Stimulated activated CD8-positive, alpha-beta memory T cell treated with anti-CD3 and anti-CD28 coated beads, Interleukin-12 subunit alpha, Interleukin-12 subunit beta, amount 100 ng/mL, for 4 hours (primary cell): ENCODE results near the gene ADAM12.
"Not testable (repeated sequence)": the region's sequence is repeated elsewhere in the genome, so short reads cannot be mapped to it uniquely, and the experiment has no call there.

Source experiments
- DNase-seq: peaks from one replicate; pipeline ENCODE4 v3.0.0-alpha.2; 2020; ENCODE audit warnings: low read depth

ADAM12 gene

DNA sequence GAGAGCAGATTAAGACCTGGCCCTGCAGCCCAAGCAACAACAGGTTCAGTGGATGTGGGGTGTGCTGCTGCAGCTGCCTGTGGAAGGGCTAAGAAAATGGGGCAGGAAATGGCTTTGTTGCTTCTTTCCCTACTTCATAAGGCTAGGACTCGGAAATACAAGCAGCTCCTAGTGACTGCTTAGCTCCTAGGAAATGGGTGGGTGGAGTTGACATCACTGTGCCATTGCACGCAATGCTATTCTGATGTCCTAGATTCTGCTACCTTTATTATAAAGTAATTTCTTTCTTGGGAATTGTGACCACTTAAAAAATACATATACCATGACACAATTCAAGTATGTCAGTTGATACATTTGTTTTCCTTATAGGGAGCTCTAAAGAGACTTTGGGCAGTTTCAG lies 336.1 kb downstream of the ADAM12 start:
- no peak for DNase-seq

DNA sequence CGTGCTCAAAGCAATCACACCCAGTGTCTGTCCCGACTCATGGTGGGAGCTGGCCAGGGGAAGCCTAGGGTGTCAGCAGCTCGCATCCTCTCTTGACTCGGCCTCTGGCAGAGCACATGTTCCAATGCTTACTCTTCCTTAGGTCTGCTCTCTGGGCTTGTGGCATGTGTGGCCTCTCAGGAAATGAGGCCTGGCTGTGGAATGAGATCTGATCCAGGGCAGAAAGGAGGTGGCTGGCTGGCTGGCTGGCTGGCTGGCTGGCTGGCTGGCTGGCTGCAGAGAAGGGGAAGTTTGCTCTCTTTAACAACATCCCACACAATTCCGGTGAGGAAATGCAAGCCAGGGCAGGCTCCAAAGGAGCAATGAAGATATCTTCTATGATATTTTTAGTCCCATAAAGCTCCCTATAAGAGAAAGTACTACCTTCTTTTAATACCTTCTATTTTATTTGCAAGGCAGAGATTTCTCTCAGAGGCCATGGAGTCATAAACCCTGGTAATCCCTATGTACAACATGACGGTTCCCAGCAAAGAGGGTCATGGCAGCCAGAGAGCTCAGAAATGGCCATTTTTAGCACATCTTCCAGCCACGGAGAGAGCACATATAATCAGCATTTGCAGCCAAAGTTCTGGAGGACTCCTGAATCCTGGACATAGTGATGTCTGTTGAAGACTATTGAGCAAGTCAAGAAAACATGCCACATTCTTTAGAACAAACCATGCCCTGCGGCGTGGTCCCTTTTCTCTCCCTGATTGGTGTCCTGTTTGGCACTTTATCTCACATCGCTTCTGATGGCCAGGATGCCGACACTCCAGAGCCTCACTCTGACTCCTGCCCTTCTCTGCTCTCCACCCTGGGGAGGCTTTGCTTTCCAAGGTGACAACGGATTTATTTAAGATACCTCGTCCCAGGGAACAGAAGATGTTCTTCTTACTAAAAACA lies 338.2 kb downstream of the ADAM12 start:
- no peak for DNase-seq

- not testable (repeated sequence) for DNase-seq
Observed at GRCh38 chr10:126047749-126048148, 340.5 kb downstream of the ADAM12 start.

DNA sequence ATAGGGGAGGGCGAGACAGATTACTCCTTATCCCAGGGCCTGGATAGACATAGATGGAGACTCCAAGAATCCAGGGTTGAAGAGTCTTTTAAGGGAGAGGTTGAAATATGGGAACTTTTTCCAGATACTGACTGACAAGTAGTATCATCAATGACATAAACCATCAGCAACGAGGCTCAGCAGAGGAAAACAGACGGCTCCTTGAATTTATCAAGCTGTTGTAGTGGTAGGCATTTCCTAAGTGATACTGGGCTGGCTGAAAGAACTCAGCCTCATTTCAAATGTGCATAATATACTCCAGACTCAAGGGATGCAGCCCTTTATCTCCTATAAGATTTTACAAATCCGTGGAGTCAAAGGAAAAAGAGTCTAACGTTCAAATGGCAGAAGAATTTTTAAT lies 341.4 kb downstream of the ADAM12 start:
- DNase-seq, result no peak

DNA sequence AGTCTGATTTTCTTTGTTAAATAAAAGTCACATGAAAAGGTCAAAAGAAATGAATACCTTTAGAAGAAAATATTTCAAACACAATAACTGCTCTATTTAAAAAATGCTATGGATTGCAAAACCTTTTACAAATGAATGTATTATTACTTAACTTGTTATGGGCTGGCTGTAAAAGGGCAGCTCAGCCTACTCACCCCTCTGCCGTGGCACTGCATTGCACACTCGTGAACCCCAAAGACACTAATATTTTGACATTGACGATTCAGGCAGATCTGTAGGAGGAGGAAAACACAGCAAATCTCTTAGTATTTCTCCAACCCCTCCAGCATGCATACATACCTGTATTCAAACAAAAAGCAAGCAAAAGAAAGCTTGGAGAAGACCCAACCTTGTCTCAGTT lies 342.4 kb downstream of the ADAM12 start:
- no peak for DNase-seq

DNA sequence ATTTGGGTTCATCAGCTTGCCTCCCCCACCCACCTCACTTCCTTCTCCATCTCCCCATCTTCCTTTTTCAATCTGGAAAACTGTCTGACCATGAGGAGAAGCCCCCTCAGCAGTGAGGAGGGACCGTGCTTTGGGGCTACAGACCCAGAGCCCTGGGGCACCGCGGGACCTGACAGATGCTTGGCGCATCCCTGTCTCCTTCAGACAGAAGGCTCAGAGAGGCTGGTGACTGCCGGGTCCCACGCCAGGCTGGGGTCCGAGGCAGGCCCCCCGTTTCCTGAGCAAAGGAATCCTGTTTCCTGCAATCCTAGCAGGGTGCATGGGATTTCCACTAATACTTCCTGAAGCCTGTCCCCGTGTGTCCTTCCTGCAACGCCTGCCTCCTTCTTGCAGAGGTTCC lies 344.9 kb downstream of the ADAM12 start:
- no peak for DNase-seq

GRCh38 chr10:126042906-126043305 lies 345.4 kb downstream of the ADAM12 start:
- no peak for DNase-seq

- DNase-seq, result no peak
Observed at GRCh38 chr10:126042354-126042753, 345.9 kb downstream of the ADAM12 start.

- peak; percentile 50 for DNase-seq
Observed at GRCh38 chr10:126041804-126042231, 346.5 kb downstream of the ADAM12 start.

DNA sequence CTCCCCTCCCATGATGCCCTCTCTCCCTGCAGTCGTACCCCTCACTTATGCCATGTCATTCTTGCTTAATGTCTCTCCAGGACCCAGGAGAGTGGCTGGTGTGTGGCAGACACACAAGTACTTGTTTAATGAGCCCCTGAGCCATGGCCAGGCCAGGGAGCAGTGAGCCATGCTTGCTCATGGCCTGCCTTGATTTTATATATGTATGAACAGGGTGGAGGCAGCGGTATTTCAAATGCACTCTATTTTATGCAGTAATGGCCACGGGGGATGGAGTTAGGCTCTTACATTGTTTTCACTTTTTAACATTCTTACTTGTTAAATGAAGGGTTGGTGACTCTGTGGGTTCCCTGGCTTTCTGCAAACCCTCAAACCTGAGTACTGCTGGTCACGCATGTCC lies 347.2 kb downstream of the ADAM12 start:
- DNase-seq, result no peak

DNA sequence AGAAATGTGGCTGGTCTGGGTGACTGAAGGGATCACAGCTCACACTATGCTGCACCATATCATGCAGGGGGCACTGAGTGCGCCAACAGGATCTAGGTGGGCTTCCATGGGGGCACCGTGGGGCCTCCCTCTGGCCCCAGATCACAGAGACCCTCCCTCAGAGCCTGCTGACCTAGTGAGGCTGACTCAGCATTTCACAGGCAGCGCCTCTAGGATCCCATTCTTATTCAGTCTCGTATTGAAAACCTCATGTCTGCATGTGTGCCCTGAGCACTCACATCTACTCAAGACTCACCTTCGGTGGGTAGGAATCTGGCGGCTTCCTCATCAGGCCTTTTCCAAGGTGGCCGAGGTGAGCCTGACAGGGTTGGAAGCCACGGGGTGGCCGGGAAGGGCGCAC lies 350.3 kb downstream of the ADAM12 start:
- DNase-seq, result no peak

GRCh38 chr10:126036515-126036914 lies 351.8 kb downstream of the ADAM12 start:
- DNase-seq, result no peak

DNA sequence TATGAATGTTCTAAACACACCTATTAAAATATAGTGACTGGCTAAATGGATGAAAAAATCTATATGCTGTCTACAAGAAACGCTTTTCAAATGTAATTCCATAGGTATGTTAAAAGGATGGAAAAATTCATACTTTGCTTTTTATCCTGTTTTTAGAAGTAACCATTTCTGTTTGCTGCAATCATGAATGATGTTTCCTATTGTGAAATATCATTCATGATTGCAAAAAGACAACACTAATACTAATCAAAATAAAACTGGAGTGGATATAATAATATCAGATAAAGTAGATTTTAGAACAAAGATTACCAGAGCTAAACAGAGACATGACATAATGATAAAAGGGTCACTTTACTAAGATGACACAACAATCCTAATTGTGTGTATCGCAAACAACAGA lies 353.7 kb downstream of the ADAM12 start:
- no peak for DNase-seq

DNA sequence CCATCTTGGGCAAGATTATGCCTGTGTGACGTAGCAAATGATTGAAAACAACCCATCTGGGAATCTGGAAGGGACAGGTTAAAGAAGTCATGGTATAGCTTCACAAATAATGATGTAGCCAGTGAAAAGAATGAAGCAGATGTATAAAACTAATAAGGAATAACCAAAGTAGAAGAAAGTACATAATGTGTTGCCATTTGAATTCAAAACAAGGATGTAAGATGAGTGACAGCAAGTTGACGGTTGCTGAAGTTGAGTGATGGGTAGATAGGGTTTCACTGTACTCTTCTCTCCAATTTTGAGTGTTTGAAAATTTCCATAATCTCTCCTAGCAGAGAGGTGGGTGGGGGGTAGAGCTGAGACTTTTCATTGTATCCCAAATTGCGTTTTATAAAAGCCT lies 358.3 kb downstream of the ADAM12 start:
- DNase-seq, result no peak

DNA sequence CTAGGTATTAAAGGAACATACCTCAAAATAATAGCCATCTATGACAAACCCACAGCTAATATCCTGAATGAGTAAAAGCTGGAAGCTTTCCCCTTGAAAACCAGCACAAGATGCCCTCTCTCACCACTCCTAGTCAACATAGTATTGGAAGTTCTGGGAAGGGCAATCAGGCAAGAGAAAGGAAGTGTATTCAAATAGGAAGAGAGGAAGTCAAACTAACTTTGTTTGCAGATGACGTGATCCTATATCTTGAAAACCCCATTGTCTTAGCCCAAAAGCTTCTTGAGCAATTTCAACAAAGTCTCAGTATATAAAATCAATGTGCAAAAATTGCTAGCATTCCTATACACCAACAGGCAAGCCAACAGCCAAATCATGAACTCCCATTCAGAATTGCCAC lies 360.6 kb downstream of the ADAM12 start:
- no peak for DNase-seq

DNA sequence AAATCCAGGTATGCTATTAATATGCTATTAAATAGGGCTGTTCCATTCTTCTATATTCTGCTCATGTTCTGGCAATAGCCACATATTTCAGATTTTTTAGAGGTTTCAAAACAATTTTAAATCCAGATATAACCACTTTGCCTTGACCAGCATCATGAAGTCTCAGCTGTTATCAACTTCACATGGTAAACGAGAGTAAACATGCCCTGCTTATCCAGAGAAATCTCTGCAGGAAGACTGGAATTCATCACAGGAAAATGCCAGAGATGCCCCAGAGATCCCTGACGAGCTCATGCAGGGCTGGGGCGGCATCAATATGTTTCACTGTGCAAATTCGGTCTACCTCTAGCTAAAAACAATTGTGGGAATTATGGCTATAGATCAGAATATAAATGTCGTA lies 365.4 kb downstream of the ADAM12 start:
- DNase-seq, result no peak

DNA sequence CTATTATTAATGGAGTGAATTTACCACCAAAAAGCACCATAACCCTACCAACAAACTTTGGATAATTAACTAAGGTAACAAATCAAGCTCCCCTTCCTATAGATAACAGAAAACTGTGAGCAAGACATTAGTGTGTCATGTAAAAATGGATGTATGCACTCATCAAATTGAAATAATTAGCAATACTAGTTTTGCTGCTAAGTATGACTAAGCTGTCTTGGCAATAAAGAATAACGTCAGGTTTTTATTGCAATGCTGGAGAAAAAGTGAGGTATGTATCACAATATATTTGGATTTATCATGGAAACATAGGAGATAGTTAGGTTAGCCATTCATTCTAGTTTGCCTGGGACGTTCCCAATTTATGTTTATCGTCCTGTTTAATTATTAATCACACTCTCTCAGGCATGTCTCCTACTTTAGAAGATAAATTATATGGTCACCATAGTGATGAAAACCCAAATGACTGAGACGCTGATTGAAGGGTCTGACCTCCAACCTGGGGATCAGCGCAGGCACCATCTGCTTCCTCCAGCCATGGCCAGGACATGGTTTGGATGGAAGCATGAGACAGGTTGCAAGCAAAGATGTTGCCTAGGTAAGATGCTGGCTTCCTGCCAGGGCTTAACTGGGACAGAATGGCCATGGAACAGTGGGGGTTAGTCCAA lies 366.3 kb downstream of the ADAM12 start:
- DNase-seq, result no peak

- no peak for DNase-seq
Observed at GRCh38 chr10:126017961-126018560, 370.2 kb downstream of the ADAM12 start.

DNA sequence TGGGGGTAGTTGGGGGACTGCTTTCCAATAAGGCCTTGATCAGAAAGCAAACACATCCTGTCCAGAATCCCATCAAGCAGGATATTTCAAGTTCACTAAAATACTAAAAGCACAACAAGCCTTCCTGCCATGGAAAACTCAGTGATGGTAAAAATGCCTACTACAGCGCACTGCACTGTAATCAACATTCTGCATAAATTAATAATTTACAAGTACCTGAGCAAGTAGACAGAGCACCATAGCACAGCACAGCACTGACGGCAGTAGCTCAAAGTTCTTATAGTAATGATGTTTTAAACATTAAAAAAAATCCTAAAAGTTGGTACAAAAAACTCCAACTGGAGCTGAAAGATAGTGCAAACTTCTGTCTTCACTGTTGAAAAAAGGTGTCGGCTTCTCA lies 371.4 kb downstream of the ADAM12 start:
- no peak for DNase-seq

GRCh38 chr10:126016156-126016805 lies 372.0 kb downstream of the ADAM12 start:
- DNase-seq, result no peak

GRCh38 chr10:126015413-126015812 lies 372.9 kb downstream of the ADAM12 start:
- no peak for DNase-seq

DNA sequence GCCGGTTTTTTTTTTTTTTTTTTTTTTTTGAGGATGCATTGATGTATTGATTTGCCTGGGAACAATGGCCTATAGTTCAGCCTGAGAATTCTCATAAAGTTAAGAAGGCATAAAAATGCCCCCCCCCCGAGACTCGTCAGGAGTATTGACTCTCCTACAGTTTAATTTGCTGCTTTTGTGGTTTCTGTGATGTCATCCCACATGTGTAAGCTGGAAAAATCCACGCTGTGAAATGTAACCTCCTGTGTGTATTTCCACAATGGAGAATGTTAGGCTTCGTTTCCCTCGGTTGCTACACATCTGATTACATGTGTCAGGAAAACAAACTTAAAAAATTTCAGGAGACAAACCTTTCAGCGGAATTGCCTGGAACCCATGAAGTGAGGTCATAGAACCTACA lies 374.0 kb downstream of the ADAM12 start:
- DNase-seq, result no peak
